Measurements from ENCODE around the gene FBXL17. TPM values are rescaled to one million over a fixed set of nuclear protein-coding genes. Genes with fewer than 3 reads are reported as not detected.

The FBXL17 gene
- total and polyA plus RNA-seq, 2 of the 13 experiments (the other 11 are each of a cell fraction or from before 2014, with no cell fraction given): 3.0 to 7.9 TPM

GRCh38 chr5:107957051-107957450 is 424.8 kb downstream of the FBXL17 start (continued):
- TF ChIP-seq ZNF646 (CRISPR knock-in tag; IDR thresholded peaks at IDR 0.05) (no peak), SP140L (CRISPR knock-in tag; IDR thresholded peaks at IDR 0.05; ENCODE audit: borderline replicate concordance) (no peak), THAP7 (CRISPR knock-in tag; IDR thresholded peaks at IDR 0.05) (no peak), ZNF501 (CRISPR knock-in tag; IDR thresholded peaks at IDR 0.05) (no peak), MIER3 (CRISPR knock-in tag; IDR thresholded peaks at IDR 0.05; ENCODE audit: borderline replicate concordance) (no peak)
- TF ChIP-seq, protein P1, sequence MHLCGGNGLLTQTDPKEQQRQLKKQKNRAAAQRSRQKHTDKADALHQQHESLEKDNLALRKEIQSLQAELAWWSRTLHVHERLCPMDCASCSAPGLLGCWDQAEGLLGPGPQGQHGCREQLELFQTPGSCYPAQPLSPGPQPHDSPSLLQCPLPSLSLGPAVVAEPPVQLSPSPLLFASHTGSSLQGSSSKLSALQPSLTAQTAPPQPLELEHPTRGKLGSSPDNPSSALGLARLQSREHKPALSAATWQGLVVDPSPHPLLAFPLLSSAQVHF (CRISPR knock-in tag; IDR thresholded peaks at IDR 0.05): no peak
- TF ChIP-seq, protein P2, sequence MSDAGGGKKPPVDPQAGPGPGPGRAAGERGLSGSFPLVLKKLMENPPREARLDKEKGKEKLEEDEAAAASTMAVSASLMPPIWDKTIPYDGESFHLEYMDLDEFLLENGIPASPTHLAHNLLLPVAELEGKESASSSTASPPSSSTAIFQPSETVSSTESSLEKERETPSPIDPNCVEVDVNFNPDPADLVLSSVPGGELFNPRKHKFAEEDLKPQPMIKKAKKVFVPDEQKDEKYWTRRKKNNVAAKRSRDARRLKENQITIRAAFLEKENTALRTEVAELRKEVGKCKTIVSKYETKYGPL (CRISPR knock-in tag; IDR thresholded peaks at IDR 0.05): no peak
